HCT116 (cell line): ENCODE results near the gene M6PR. TPM values are rescaled to one million over a fixed set of nuclear protein-coding genes. Genes with fewer than 3 reads are reported as not detected.
A peak's percentile ranks its signal among the peaks of the same experiment; 100 is the strongest.

ENCODE experiments used
- ATAC-seq: fragments of 200-7000 bp; cut with Tn5 transposase; 2 replicates; pipeline ENCODE4 v1.9.1; 2020; ENCODE audit warnings: mild to moderate bottlenecking, moderate library complexity
- BruUV-seq: library from RNA; stranded (reverse); fragments of 400-500 nt; replicated peaks from 2 replicates; lab custom pipeline; 2021; lab: Mats Ljungman, UMichigan
- CTCF ChIA-PET: fragments of 300-600 bp; sonication (Branson Sonifier 250); formaldehyde crosslinking; loops from one replicate; lab custom pipeline; 2021; ENCODE audit warnings: antibody characterized with exemption; lab: Charles Lee
- POLR2A ChIA-PET: fragments of 300-600, 350-600 bp; sonication (Branson Sonifier 250); formaldehyde crosslinking; loops from one replicate; lab custom pipeline; 2021; ENCODE audit warnings: antibody characterized with exemption; lab: Charles Lee
- RAD21 ChIA-PET, 2 experiments: fragments of 300-600 bp; sonication (Branson Sonifier 250); formaldehyde crosslinking; loops; one replicate each; lab custom pipeline; 2023; ENCODE audit warnings: low total read pairs in 2 of 2; ENCODE audit not compliant: uncharacterized antibody in 2 of 2, unreplicated experiment in 2 of 2, low non-redundant PET in 1 of 2; lab: Charles Lee
- DNase-seq: peaks from one replicate; pipeline ENCODE4 v3.0.0-alpha.2; 2010; ENCODE audit warnings: low read depth, low spot score
- H2AFZ ChIP-seq: fragments of 200-600 bp; shearing (Covaris generic), sonication (generic); 2 replicates; pipeline ENCODE4 v1.6.1; 2017; ENCODE audit warnings: low read depth, mixed run types, mixed read lengths, antibody characterized with exemption, low read length; ENCODE audit not compliant: poor library complexity, severe bottlenecking
- H3K27ac ChIP-seq: 2 replicates; pipeline ENCODE4 v1.5.1; 2012; ENCODE audit warnings: low read depth, low read length
- H3K27me3 ChIP-seq: fragments of 200-600 bp; sonication (generic); 2 replicates; pipeline ENCODE4 v1.6.1; 2016; ENCODE audit warnings: mixed run types, low read length, mixed read lengths; ENCODE audit not compliant: insufficient read depth
- H3K36me3 ChIP-seq, 2 experiments: fragments of 200-500 bp in 1 of 2; fragments of 200-600 bp in 1 of 2; sonication (Bioruptor generic) in 1 of 2; sonication (generic) in 1 of 2; 2 replicates each; pipeline versions ENCODE4 v1.5.1 to v1.6.1; 2014 to 2016; ENCODE audit warnings: low read length in 2 of 2, inconsistent platforms in 1 of 2, mixed read lengths in 1 of 2, mixed run types in 1 of 2; ENCODE audit not compliant: insufficient read depth in 2 of 2, control insufficient read depth in 1 of 2
- H3K4me1 ChIP-seq, 2 experiments: fragments of 200-600 bp in 1 of 2; sonication (generic) in 1 of 2; 2 replicates each; pipeline versions ENCODE4 v1.5.1 to v1.6.1; 2012 to 2017; ENCODE audit warnings: low read length in 2 of 2, inconsistent platforms in 1 of 2, mild to moderate bottlenecking in 1 of 2, mixed read lengths in 1 of 2, mixed run types in 1 of 2, moderate library complexity in 1 of 2; ENCODE audit not compliant: insufficient read depth in 2 of 2, control insufficient read depth in 1 of 2
- H3K4me2 ChIP-seq: fragments of 200-600 bp; sonication (generic); 2 replicates; pipeline ENCODE4 v1.6.1; 2017; ENCODE audit warnings: mixed run types, low read length, mixed read lengths
- H3K4me3 ChIP-seq, 2 experiments: fragments of 200-600 bp in 1 of 2; sonication (generic) in 1 of 2; replicated peaks in 1 of 2; 2 replicates each; pipeline ENCODE4 v1.5.1; 2011 to 2016; ENCODE audit warnings: low read length in 2 of 2, control low read depth in 1 of 2, low read depth in 1 of 2, mild to moderate bottlenecking in 1 of 2, mixed read lengths in 1 of 2, mixed run types in 1 of 2
- H3K79me2 ChIP-seq: fragments of 200-600 bp; sonication (generic); 2 replicates; pipeline ENCODE4 v1.6.1; 2017; ENCODE audit warnings: mild to moderate bottlenecking, mixed run types, low read length, moderate library complexity, mixed read lengths; ENCODE audit not compliant: insufficient read depth
- H3K9ac ChIP-seq: fragments of 200-600 bp; sonication (generic); 2 replicates; pipeline ENCODE4 v1.6.1; 2016; ENCODE audit warnings: low read length, mixed read lengths
- H3K9me2 ChIP-seq: fragments of 200-600 bp; sonication (generic), shearing (Covaris generic); 2 replicates; pipeline ENCODE4 v1.6.1; 2017; ENCODE audit warnings: mixed run types, mild to moderate bottlenecking, moderate library complexity; ENCODE audit not compliant: insufficient read depth
- H3K9me3 ChIP-seq, 2 experiments: fragments of 200-500 bp in 1 of 2; fragments of 200-600 bp in 1 of 2; sonication (Bioruptor generic) in 1 of 2; sonication (generic) in 1 of 2; 2 replicates each; pipeline ENCODE4 v1.6.1; 2014 to 2017; ENCODE audit warnings: low read length in 2 of 2, mixed read lengths in 2 of 2, inconsistent platforms in 1 of 2, low read depth in 1 of 2, mild to moderate bottlenecking in 1 of 2, mixed run types in 1 of 2, moderate library complexity in 1 of 2; ENCODE audit not compliant: control insufficient read depth in 1 of 2, insufficient read depth in 1 of 2
- H4K20me1 ChIP-seq: fragments of 200-600 bp; sonication (generic), shearing (Covaris generic); 2 replicates; pipeline ENCODE4 v1.6.1; 2017; ENCODE audit warnings: mixed run types, mild to moderate bottlenecking, moderate library complexity; ENCODE audit not compliant: insufficient read depth
- ELF1 ChIP-seq: IDR thresholded peaks from 2 replicates; pipeline ENCODE4 v1.6.1; 2012; ENCODE audit warnings: low read depth, borderline replicate concordance
- JUND ChIP-seq: IDR thresholded peaks from 2 replicates; pipeline ENCODE4 v1.6.1; 2012
- intact Hi-C: fragments of 100-400 bp; cut with micrococcal nuclease; formaldehyde crosslinking; loops from 2 replicates; pipeline ENCODE4 v1.10.0; 2022
- total RNA-seq: library from RNA; stranded (reverse); gene quantifications from one replicate; pipeline ENCODE4 v1.2.1, GENCODE V29; 2021; ENCODE audit not compliant: unreplicated experiment
- TF ChIP-seq, protein P1 (sequence below), 3 experiments: fragments of 200-600 bp in 1 of 3; sonication (generic) in 1 of 3; IDR thresholded peaks in 2 of 3; conservative IDR thresholded peaks in 1 of 3; 2 replicates each; pipeline ENCODE4 v1.5.1; 2012 to 2017; ENCODE audit warnings: low read depth in 2 of 3, low read length in 2 of 3, antibody characterized with exemption in 1 of 3, borderline replicate concordance in 1 of 3, control low read depth in 1 of 3, mild to moderate bottlenecking in 1 of 3, mixed read lengths in 1 of 3, mixed run types in 1 of 3, moderate library complexity in 1 of 3; ENCODE audit not compliant: insufficient read depth in 1 of 3
- TF ChIP-seq, protein P2 (sequence below): IDR thresholded peaks from 2 replicates; pipeline ENCODE4 v1.6.1; 2012; ENCODE audit warnings: low read depth
- TF ChIP-seq, protein P3 (sequence below): IDR thresholded peaks from 2 replicates; pipeline ENCODE4 v1.6.1; 2012
- TF ChIP-seq, protein P4 (sequence below): IDR thresholded peaks from 2 replicates; pipeline ENCODE4 v1.6.1; 2011; ENCODE audit warnings: mild to moderate bottlenecking, low read length, moderate library complexity; ENCODE audit not compliant: insufficient replicate concordance; ENCODE audit errors: extremely low read depth

The M6PR gene
- total RNA-seq, 1 experiment from 2014 or later = 142 TPM

DNA sequence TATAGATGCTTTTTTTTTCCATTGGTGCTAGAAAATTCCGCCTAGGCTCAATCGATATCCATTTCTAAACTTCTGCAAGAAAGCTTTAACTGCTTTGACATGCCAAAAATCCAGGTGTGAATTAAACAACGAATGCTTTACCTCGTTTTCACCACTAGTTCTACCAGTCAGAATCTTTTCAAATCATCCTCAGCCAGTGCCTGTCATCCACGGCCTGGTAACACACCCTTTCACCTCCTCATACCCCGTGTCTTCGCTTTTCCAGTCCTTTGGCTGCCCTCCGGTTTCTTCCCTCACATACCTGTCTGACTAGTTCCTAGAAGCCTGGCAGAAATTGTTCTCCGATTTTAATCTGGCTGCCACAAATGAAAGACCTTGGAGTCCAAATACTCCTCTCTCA is 36.5 kb downstream of the M6PR start:
- Histone ChIP-seq H3K36me3 (no peaks in the 10 kb centered on the region), H3K9me2 (no peaks in the 10 kb centered on the region)
- TF ChIP-seq, protein P1, sequence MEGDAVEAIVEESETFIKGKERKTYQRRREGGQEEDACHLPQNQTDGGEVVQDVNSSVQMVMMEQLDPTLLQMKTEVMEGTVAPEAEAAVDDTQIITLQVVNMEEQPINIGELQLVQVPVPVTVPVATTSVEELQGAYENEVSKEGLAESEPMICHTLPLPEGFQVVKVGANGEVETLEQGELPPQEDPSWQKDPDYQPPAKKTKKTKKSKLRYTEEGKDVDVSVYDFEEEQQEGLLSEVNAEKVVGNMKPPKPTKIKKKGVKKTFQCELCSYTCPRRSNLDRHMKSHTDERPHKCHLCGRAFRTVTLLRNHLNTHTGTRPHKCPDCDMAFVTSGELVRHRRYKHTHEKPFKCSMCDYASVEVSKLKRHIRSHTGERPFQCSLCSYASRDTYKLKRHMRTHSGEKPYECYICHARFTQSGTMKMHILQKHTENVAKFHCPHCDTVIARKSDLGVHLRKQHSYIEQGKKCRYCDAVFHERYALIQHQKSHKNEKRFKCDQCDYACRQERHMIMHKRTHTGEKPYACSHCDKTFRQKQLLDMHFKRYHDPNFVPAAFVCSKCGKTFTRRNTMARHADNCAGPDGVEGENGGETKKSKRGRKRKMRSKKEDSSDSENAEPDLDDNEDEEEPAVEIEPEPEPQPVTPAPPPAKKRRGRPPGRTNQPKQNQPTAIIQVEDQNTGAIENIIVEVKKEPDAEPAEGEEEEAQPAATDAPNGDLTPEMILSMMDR (IDR thresholded peaks at IDR 0.05 in 2 of 3, conservative IDR thresholded peaks at IDR 0.05 in 1 of 3; ENCODE audit: borderline replicate concordance in 1 of 3, insufficient read depth in 1 of 3, low read depth in 2 of 3, low read length in 2 of 3) = peak in 2 of 3 experiments; percentile 23 to 37; a peak in 3 of 6 replicates
- no peak for TF ChIP-seq JUND
- TF ChIP-seq, all 23 proteins: peak for 1
- intact Hi-C loops = loop anchor here (5.0 kb wide), 1 partner anchor 34 kb away; the partner anchor contains the start of gene M6PR
- Histone ChIP-seq H3K9ac (no peak overlapping the region), H3K4me3 (no peak overlapping the region), H3K27ac (no peak overlapping the region), H3K79me2 (no peaks in the 10 kb centered on the region), H3K4me2 (peak overlapping the region; percentile 90; the same call in 1 of the 2 replicates), H2AFZ (no peak overlapping the region), H4K20me1 (no peaks in the 10 kb centered on the region), H3K4me1 (peaks cover 14 to 27% of the 10 kb centered on the region in 2 experiments; a peak in 3 of 4 replicates), H3K9me3 (no peaks in the 10 kb centered on the region), H3K27me3 (no peaks in the 10 kb centered on the region)
- ChIA-PET CTCF (interaction anchor here (0.7 to 1.6 kb wide), 5 partner anchors 15 to 53 kb away, joined by 3 to 8 read pairs (median 4); partner anchors contain the start of gene M6PR), RAD21 (no interaction called here), POLR2A (no interaction called here)
- no TSS peak for BruUV-seq
- DNase-seq (no peak), ATAC-seq (no peak)

DNA sequence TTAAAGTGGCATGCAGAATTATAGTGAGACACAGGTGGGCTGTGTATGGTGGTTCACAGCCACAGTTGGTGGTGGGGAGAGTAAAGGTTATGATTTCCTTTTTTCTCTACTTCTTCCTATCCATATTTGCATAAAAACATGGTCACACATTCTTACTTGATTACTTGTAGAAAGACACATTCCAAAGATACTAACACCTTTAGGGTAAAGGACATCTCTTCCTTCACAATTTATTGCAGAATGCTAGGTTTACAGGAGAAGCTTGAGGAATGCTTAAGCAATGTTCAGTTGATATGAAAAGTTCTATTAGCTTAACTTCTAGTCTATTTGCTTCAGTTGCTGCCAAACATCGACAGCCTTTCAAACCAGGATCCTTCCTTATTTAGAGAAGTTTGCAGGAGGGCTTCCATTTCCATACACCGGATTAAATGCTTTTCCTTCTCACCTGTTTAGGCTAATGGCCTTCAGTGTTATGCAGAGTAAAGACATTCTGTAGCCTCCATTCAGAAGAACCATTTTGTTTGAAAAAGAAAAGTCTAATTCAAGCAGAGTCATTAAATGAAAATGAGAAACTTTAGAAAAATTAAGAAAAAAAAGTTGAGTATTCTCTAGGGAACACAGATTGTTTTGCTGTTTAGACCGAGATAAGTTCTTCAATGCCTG is 37.7 kb downstream of the M6PR start:
- POLR2A ChIA-PET = no interaction called here
- no peak overlapping the region for H2AFZ ChIP-seq
- no peaks in the 10 kb centered on the region for H3K79me2 ChIP-seq
- no peak overlapping the region for H3K4me2 ChIP-seq
- intact Hi-C loops = loop anchor here (5.0 kb wide), 1 partner anchor 36 kb away; the partner anchor contains the start of gene M6PR
- peaks cover 14 to 27% of the 10 kb centered on the region in 2 experiments; a peak in 3 of 4 replicates for H3K4me1 ChIP-seq
- no TSS peak for BruUV-seq
- no peak for DNase-seq
- H3K27ac ChIP-seq = no peak overlapping the region
- H4K20me1 ChIP-seq = no peaks in the 10 kb centered on the region
- H3K9me3 ChIP-seq = no peaks in the 10 kb centered on the region
- no peaks in the 10 kb centered on the region for H3K9me2 ChIP-seq
- no peak for ATAC-seq
- H3K36me3 ChIP-seq = no peaks in the 10 kb centered on the region
- CTCF ChIA-PET = interaction anchor here (1.3 to 1.6 kb wide), 2 partner anchors 38 to 51 kb away, joined by 4 to 8 read pairs; partner anchors contain the start of gene M6PR
- H3K9ac ChIP-seq = no peak overlapping the region
- H3K27me3 ChIP-seq = no peaks in the 10 kb centered on the region
- RAD21 ChIA-PET = no interaction called here
- no peak overlapping the region for H3K4me3 ChIP-seq
- TF ChIP-seq, protein P2, sequence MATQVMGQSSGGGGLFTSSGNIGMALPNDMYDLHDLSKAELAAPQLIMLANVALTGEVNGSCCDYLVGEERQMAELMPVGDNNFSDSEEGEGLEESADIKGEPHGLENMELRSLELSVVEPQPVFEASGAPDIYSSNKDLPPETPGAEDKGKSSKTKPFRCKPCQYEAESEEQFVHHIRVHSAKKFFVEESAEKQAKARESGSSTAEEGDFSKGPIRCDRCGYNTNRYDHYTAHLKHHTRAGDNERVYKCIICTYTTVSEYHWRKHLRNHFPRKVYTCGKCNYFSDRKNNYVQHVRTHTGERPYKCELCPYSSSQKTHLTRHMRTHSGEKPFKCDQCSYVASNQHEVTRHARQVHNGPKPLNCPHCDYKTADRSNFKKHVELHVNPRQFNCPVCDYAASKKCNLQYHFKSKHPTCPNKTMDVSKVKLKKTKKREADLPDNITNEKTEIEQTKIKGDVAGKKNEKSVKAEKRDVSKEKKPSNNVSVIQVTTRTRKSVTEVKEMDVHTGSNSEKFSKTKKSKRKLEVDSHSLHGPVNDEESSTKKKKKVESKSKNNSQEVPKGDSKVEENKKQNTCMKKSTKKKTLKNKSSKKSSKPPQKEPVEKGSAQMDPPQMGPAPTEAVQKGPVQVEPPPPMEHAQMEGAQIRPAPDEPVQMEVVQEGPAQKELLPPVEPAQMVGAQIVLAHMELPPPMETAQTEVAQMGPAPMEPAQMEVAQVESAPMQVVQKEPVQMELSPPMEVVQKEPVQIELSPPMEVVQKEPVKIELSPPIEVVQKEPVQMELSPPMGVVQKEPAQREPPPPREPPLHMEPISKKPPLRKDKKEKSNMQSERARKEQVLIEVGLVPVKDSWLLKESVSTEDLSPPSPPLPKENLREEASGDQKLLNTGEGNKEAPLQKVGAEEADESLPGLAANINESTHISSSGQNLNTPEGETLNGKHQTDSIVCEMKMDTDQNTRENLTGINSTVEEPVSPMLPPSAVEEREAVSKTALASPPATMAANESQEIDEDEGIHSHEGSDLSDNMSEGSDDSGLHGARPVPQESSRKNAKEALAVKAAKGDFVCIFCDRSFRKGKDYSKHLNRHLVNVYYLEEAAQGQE = no peak
- TF ChIP-seq, protein P3, sequence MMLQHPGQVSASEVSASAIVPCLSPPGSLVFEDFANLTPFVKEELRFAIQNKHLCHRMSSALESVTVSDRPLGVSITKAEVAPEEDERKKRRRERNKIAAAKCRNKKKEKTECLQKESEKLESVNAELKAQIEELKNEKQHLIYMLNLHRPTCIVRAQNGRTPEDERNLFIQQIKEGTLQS = no peak
- TF ChIP-seq, protein P4, sequence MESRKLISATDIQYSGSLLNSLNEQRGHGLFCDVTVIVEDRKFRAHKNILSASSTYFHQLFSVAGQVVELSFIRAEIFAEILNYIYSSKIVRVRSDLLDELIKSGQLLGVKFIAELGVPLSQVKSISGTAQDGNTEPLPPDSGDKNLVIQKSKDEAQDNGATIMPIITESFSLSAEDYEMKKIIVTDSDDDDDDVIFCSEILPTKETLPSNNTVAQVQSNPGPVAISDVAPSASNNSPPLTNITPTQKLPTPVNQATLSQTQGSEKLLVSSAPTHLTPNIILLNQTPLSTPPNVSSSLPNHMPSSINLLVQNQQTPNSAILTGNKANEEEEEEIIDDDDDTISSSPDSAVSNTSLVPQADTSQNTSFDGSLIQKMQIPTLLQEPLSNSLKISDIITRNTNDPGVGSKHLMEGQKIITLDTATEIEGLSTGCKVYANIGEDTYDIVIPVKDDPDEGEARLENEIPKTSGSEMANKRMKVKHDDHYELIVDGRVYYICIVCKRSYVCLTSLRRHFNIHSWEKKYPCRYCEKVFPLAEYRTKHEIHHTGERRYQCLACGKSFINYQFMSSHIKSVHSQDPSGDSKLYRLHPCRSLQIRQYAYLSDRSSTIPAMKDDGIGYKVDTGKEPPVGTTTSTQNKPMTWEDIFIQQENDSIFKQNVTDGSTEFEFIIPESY = no peak
- TF ChIP-seq ELF1 = no peak
